GM19324 (cell line): ENCODE data around the gene COQ7.

ENCODE experiments used
- ATAC-seq: cut with Tn5 transposase; IDR thresholded peaks from one replicate; pipeline ENCODE4 v1.9.1; 2021; ENCODE audit warnings: mild to moderate bottlenecking, moderate library complexity; ENCODE audit not compliant: unreplicated experiment, low FRiP score

COQ7 gene

GRCh38 chr16:19067349-19068236 is at the start of gene COQ7:
COQ7 (plus strand) TSS chr16:19067614; CDS start chr16:19067665, 51 bp downstream.
- peak; percentile 97 for ATAC-seq

- no peak for ATAC-seq
Measured at GRCh38 chr16:19020689-19021088, 46.7 kb upstream of the COQ7 start.

DNA sequence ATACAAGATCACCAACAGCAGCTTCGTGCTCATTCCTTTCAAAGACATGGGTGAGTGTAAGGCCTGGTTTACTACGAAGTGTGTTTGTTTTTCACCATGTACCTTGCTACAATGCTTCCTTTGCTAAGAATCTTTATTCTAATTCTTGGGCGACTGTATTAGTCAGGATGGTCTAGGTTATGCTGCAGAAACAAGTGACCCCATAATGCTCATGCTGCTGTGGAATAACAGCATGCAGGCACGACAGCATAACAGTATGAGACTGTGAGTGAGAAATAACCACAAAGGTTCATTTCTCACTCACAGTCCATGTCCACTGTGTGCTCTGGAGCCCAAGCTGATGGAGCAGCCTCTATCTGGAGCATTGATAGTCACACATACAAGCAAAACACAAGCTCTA is 45.7 kb upstream of the COQ7 start:
- ATAC-seq, result no peak

DNA sequence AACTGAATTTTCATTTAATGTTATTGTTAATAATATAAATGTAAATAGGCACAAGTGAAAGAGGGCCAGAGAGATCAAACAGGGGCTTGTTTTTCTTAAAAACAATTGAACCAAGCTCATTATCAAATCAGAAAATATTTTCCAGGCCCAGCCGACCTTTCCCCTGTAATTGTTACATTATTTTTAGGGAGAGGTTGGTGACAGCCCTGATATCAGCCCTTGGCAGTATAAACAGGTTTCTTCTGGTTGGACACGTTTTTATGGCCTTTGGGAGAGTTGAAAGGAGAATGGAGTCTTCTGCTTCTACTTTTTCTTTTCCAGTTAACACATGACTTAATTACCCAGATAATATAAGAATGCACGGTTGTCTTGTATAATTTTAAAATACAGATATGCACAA is 40.0 kb upstream of the COQ7 start:
- no peak for ATAC-seq

DNA sequence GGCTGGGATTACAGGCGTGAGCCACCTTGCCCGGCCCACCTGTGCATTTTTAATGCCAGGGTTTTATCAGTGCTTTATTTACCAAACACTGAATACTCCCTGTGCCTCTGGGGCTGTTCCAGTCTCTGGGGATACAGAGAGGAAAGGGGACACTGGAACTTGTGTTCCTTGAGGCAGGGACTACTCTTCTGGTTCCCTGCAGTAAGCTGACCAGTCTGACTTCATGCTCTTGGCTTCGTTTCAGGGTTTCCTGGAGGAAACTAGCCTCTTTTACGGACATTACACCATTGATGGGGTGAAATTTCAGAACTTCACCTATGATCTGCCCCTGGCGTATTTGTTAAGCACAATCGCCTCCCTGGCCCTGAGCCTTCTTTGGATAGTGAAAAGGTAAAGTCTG is 37.4 kb upstream of the COQ7 start:
- ATAC-seq, result no peak

- no peak for ATAC-seq
Measured at GRCh38 chr16:19031738-19032137, 35.7 kb upstream of the COQ7 start.

- no peak for ATAC-seq
Measured at GRCh38 chr16:19033761-19034160, 33.7 kb upstream of the COQ7 start.

- ATAC-seq, result no peak
Measured at GRCh38 chr16:19040400-19040799, 27.0 kb upstream of the COQ7 start.

DNA sequence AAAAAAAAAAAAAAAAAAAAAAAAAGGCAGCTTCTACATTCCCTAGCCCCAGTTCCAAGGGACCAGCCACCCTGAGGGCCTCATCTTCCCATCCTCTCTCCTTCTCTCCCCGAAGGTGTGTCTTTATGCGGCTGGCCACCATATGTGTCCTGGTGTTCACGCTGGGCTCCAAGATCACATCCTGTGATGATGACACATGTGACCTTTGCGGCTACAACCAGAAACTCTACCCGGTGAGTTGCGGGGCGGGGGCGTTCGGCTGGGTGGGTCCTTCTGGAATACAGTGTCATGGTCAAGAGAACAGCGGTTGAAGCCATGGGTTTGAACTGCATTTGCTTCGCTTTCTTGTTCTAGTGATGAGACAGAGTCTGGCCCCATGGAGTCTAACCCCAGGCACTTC is 22.6 kb upstream of the COQ7 start:
- ATAC-seq, result no peak

- ATAC-seq, result no peak
Measured at GRCh38 chr16:19046062-19046461, 21.4 kb upstream of the COQ7 start.

- ATAC-seq, result no peak
Measured at GRCh38 chr16:19062706-19063105, 4.7 kb upstream of the COQ7 start.

- ATAC-seq, result no peak
Measured at GRCh38 chr16:19066988-19067348, 446 bp upstream of the COQ7 start.

DNA sequence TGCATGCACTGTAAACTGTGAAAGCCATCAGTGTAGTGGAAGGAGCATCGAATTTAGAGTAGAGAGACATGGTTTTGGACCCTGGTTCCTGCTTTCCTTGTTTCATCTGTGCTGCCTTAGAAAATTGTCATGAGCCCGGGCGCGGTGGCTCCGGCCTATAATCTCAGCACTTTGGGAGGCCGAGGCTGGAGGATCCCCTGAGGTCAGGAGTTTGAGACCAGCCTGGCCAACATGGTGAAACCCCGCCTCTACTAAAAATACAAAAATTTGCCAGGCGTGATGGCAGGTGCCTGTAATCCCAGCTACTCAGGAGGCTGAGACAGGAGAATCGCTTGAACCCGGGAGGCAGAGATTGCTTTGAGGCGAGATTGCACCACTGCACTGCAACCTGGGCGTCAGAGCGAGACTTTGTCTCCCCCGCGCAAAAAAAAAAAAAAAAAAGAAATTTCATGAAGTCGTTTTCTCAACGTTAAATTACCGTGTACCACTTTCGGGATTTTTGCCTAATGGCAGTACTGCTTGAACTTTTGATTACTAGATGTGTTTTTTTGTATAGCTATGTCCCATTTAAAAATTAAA is 912 bp downstream of the COQ7 start:
- ATAC-seq, result no peak

GRCh38 chr16:19071811-19072777 is 4.7 kb downstream of the COQ7 start:
- no peak for ATAC-seq

- ATAC-seq, result no peak
Measured at GRCh38 chr16:19073344-19073743, 5.9 kb downstream of the COQ7 start.

DNA sequence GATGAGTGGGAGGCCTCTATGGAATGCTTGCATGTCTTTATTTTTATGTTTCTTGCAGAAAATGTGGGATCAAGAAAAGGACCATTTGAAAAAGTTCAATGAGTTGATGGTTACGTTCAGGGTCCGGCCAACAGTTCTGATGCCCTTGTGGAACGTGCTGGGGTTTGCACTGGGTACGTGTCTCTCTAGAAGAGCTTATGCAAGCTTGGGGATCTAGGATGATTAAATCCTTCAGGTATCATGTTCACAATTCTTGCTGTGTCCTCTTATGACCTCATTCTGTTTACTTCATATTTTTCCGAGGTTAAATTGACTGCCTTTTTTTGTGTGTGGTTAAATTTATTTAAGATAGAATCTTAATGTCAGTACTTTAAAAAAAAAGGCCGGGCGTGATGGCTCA is 6.4 kb downstream of the COQ7 start:
- no peak for ATAC-seq

GRCh38 chr16:19075511-19075910 is 8.1 kb downstream of the COQ7 start:
- no peak for ATAC-seq

DNA sequence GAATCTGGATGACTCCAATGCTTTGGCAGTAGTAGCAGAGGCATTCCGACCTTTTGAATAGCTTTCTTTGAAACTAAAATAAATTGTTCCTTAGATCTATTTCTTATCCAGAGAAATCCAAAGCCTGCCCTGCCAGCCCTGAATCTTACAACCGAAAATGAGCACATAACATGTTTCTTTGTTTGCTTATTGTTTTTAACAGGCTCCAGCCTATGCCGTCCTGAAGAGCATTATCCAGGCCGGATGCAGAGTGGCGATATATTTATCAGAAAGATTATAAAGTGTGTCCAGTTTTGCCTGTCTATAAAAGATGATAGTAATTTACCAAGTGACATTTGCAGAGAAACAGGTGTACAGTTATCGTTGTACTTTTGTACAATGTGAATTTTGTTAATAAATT is 10.5 kb downstream of the COQ7 start:
- ATAC-seq, result no peak

DNA sequence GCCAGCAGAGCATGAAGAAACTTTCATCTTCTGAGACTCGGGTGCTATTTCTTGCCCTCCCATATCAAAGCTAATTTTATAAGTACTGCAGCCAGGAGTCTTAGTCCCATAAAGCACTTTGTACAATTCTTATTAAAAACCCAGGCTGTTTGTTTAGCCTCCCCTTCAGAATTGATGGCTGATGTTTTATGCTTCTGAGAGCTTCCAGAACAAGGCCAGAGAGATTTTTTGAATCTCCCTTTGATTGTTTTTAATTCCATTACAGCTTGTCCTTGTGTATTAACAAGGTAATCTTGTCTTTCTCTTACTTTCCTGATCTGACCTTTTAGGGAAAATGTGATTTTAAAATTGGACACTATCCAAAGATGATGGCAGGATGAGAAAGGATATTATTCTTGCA is 16.3 kb downstream of the COQ7 start:
- ATAC-seq, result no peak

GRCh38 chr16:19084139-19084538 is 16.7 kb downstream of the COQ7 start:
- no peak for ATAC-seq

GRCh38 chr16:19084879-19085278 is 17.5 kb downstream of the COQ7 start:
- no peak for ATAC-seq
